ENCODE measurements around the gene SAP25.

Gene SAP25

GRCh38 chr7:100573691-100574361, at the start of gene SAP25:
Gene SAP25 (minus strand): TSS chr7:100573900. CDS start chr7:100573742, 158 bp downstream.
- in situ Hi-C loops (cut with MboI; ENCODE audit: low sequenced_read_pairs) = no loop called here

- in situ Hi-C loops (cut with MboI; ENCODE audit: low sequenced_read_pairs) = no loop called here
Observed at GRCh38 chr7:100621554-100621953, 47.9 kb upstream of the SAP25 start.

- in situ Hi-C loops (cut with MboI; ENCODE audit: low sequenced_read_pairs) = no loop called here
Observed at GRCh38 chr7:100620804-100621203, 47.1 kb upstream of the SAP25 start.

DNA sequence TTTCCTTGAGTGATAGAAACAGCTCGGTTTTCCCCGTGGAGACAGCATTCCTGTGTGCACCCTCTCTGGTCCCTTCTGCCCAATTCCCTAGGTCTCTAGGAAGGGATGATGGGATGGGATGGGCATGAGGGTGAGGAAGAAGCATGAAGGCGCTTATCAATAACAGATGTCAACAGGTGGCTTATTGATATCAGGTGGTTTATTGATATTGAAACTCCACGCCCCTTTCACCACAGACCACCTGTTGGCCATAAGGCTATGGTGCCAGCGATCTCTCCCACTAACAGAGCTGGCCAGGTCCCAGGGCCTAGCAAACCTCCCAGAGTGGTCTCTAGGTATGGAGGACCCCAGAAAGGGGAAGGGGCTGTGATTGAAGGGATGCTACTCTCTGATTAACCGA, 46.5 kb upstream of the SAP25 start:
- in situ Hi-C loops (cut with MboI; ENCODE audit: low sequenced_read_pairs) = no loop called here

DNA sequence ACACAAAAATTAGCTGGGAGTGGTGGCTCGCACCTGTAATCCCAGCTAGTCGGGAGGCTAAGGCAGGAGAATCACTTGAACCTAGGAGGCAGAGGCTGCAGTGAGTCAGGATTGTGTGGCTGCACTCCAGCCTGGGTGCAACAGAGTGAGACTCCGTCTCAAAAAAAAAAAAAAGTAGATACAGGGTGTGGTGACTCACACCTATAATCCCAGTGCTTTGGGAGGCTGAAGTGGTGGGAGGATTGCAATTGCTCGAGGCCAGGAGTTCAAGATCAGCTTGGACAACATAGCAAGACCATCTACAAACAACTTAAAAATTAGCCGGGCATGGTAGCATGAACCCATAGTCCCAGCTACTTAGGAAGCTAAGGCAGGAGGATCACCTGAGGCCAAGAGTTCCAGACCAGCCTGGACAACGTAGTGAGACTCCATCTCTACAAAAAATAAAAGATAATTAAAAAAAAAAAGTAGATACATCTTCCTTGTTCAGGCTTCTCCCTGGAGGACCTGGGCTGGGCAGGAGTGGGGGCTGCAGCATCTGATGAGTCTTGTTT, 40.7 kb upstream of the SAP25 start:
- in situ Hi-C loops (cut with MboI; ENCODE audit: low sequenced_read_pairs) = no loop called here

DNA sequence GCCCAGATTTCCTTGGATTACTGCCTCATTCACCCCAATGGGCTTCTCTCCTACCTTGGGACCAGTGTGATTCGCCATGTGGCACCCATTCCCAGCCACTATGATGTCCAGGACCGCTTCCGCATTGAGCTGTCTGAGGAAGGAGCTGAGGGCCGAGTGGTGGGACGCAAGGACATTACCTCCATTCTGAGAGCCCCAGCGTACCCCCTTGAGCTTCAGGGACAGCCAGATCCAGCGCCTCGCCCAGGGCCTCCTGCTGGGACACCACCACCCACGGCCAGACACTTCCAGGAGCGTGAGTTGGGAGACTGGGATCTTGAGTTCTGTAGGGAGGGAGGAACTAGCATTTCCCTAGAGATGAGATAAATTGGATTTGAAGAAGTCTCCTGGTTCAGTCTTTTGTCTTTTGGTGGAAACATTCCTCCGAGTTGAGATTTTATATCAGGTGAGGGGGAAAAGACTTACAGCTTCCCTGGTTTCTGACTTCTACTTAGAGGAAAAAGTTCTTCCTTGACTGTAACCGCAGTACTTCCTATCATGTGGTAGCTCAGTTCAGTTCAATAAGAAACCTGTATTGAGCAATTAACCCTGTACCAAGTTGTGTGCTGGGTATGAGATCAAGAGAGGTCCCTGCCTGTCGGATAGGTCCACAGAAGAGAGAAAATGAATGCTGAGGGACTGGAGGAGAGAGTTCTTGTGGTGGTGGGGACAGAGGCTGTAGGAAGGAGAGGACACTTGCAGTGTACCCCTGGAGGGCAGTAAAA, 39.9 kb upstream of the SAP25 start:
- in situ Hi-C loops (cut with MboI; ENCODE audit: low sequenced_read_pairs) = no loop called here

GRCh38 chr7:100612730-100613390, 39.2 kb upstream of the SAP25 start:
- in situ Hi-C loops (cut with MboI; ENCODE audit: low sequenced_read_pairs) = no loop called here

DNA sequence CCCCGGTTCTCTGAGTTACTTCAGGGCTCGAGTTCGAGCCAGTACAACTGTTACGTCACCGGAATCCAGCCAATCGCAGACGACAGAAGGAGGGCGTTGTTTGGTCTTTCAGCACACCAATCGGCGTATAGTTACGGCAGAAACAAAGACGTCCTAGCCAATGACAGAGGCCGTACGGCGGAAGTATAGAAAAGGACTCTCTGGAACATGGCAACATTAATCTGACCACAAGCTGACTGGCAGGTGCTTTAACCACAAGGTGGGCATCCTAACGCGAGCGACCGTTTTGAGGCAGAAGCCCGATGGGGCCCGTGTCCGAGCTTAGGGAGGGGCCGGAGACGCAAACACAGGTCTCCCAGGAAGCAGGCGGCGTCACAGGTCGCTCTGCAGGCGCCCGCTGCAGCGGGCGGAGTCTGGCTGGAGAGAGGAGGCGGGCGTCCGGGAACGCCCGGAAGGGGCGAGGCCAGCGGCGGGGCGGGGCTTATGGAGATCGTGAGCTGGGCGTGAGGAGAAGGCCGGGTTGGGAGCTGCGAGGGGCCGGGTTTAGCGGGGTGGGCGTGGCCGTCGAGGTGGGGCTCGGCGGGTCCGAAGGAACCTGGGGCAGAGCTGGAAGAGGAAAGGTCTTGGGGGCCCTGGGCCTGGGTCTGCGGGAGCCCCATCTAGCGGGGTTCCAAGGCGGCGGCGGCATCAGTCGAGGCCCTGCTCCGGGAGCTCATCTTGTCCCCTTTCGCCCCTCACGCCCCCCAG, 38.5 kb upstream of the SAP25 start, which contains the start of gene MOSPD3:
Gene MOSPD3, plus strand, starts transcription at position 558 of the 747 bp plus-strand sequence. CDS start 252 bp downstream, outside the sequence.
- in situ Hi-C loops (cut with MboI; ENCODE audit: low sequenced_read_pairs) = no loop called here

DNA sequence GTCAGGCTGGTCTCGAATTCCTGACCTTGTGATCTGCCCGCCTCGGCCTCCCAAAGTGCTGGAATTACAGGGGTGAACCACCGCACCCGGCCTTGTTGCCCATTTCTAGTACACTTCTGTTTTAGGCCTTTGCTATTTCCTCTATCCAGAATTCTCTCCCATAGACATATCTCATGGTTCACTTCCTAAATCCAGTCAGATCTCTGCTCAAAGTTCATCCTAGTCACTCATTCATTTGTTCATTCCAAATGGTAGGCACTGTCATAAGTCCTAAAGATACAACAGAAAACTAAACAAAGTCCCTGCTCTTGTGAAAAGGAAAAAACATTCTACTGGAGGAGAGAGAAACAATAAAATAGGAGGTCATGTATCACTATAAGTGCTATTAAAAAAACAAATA, 36.3 kb upstream of the SAP25 start:
- in situ Hi-C loops (cut with MboI; ENCODE audit: low sequenced_read_pairs) = no loop called here

- in situ Hi-C loops (cut with MboI; ENCODE audit: low sequenced_read_pairs) = no loop called here
Observed at GRCh38 chr7:100607111-100607510, 33.4 kb upstream of the SAP25 start.

DNA sequence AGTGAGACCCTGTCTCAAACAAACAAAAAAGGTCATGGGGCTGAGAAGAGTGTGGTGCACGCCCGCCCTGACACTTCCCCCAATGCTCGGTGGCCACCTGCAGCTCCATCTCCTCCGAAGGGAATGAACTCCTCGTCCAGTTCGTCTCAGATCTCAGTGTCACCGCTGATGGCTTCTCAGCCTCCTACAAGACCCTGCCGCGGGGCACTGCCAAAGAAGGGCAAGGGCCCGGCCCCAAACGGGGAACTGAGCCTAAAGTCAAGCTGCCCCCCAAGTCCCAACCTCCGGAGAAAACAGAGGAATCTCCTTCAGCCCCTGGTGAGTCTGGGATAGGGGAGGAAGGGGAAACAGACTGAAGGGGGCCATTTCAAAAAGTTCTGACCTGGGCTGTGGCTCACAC, 32.6 kb upstream of the SAP25 start:
- in situ Hi-C loops (cut with MboI; ENCODE audit: low sequenced_read_pairs) = no loop called here

DNA sequence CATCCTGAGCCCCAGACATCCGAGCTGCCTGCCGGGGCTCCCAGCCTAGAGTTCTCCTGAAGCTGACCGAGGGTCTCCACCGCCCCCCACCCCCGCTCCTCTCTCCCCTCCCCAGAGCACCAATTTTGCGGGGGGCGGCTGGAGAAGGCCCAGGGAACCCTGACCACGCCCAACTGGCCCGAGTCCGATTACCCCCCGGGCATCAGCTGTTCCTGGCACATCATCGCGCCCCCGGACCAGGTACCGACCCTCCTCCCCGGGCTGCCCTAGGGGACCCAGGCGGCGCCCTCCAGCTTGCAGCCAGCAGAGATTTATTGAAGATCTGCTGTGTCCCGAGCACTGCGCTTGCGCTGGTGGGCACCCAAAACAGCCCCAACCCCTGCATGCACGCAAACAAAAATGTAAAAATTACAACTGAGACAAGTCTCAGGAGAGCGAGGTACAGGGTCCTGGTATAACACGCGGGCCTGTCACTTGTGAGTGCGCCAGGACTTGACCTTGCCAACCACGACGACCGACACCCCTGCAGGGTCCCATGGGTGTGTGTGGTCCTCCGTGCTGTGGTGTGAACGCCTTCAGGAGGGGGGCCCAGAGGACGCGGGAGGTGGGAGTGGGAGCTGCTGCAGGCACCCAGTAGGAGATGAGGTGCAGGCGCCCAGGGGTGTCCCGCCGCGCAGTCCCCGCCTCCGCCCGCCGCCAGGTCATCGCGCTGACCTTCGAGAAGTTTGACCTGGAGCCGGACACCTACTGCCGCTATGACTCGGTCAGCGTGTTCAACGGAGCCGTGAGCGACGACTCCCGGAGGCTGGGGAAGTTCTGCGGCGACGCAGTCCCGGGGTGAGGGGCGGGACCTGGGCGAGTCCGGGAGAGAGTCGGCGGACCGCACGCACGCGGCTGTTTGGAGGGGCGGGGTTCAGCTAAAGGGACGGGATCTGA, 31.5 kb upstream of the SAP25 start:
- in situ Hi-C loops (cut with MboI; ENCODE audit: low sequenced_read_pairs) = no loop called here

GRCh38 chr7:100604028-100604975, 30.6 kb upstream of the SAP25 start:
- in situ Hi-C loops (cut with MboI; ENCODE audit: low sequenced_read_pairs) = no loop called here

- in situ Hi-C loops (cut with MboI; ENCODE audit: low sequenced_read_pairs) = no loop called here
Observed at GRCh38 chr7:100603726-100604027, 30.0 kb upstream of the SAP25 start.

DNA sequence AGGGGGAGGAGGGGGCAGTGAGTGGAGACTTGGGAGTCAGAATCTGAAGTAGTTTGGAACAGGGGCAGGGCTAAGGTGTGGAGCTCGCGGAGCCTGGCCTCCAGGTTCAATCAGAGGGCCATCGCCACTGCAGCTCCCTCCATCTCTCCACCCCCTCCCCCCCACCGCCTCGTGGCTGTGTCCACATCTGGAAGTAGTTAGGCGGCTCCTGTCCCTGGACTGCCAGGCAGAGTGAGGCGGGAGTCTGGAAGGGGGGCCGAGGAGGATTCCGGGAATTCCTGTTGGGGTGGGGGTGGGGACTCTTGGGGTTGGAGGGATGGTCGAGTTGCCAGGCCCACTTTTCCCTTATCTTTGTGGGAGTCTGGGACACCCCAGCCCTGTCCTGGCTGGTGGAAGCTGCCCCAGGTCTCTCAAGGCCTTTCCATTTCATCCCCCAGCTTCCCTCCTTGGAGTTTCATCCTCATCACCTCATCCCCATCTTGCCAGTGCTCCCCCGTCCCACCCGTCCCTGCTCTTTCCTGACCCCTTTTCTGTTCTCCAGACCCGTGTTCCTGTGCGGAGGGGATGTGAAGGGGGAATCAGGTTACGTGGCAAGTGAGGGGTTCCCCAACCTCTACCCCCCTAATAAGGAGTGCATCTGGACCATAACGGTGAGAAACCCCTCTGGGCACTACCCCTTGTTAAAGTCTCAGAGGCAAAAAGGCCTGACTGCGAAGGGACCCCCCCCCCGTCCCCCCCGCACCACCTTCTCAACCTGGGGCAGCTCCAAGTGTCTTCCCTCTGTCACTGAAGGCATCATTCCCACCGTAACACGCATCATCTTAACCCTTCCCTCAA, 29.4 kb upstream of the SAP25 start:
- in situ Hi-C loops (cut with MboI; ENCODE audit: low sequenced_read_pairs) = no loop called here

GRCh38 chr7:100600730-100601038, 27.0 kb upstream of the SAP25 start:
- in situ Hi-C loops (cut with MboI; ENCODE audit: low sequenced_read_pairs) = no loop called here

DNA sequence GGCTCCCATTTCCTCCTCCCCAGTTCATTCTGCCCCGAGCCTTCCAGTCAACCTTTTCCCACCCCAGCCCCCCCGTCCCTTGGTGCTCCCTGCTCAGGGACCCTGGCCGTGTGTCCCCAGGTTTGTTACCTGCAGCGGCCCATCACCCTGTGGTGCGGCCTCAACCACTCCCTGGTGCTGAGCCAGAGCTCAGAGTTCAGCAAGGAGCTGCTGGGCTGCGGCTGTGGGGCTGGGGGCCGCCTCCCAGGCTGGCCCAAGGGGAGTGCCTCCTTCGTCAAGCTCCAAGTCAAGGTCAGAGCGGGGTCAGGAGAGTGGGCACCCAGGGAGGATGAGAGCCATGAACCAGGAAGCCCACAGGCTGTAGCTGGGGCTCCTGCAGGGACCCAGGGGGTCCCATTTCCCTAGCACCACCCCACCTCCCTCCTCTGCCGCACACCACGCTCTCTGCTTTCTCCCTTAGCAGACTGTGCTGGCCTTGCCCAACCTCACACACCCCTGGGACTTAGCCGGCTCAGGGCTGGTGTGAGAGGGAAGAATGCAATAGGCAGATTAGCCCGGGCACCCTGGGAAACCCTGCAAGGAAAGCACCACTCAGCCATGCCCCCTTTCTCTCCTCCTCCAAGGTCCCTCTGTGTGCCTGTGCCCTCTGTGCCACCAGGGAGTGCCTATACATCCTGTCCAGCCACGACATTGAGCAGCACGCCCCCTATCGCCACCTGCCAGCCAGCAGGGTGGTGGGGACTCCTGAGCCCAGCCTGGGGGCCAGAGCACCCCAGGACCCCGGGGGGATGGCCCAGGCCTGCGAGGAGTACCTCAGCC, 26.4 kb upstream of the SAP25 start:
- in situ Hi-C loops (cut with MboI; ENCODE audit: low sequenced_read_pairs) = no loop called here

Data from HL-60/S4 treated with phorbol 12-myristate 13-acetate at 8.2 ng/mL for 4 days and 3 days (cell line).